KG1 (cell line): ENCODE measurements around the gene WDR18.
A peak's percentile ranks its signal among the peaks of the same experiment; 100 is the strongest.

ENCODE experiments used
- DNase-seq: peaks from one replicate; lab custom pipeline; 2025; lab: John Stamatoyannopoulos, UW

The WDR18 gene

GRCh38 chr19:984165-984967, at the start of gene WDR18:
TSS of gene WDR18 (plus strand) at chr19:984345. CDS start at chr19:984354, 9 bp downstream.
- peak; percentile 74 for DNase-seq

GRCh38 chr19:934865-935479, 49.2 kb upstream of the WDR18 start:
- DNase-seq: no peak

GRCh38 chr19:936175-936546, 48.0 kb upstream of the WDR18 start:
- DNase-seq: no peak

GRCh38 chr19:937259-937694, 46.9 kb upstream of the WDR18 start:
- no peak for DNase-seq

- DNase-seq: no peak
Measured at GRCh38 chr19:938233-938923, 45.8 kb upstream of the WDR18 start.

GRCh38 chr19:939439-939838, 44.7 kb upstream of the WDR18 start:
- no peak for DNase-seq

- DNase-seq: no peak
Measured at GRCh38 chr19:939922-940321, 44.2 kb upstream of the WDR18 start.

GRCh38 chr19:940591-941291, 43.4 kb upstream of the WDR18 start:
- no peak for DNase-seq

GRCh38 chr19:941292-942132, 42.6 kb upstream of the WDR18 start:
- no peak for DNase-seq

GRCh38 chr19:942133-942645, 42.0 kb upstream of the WDR18 start:
- DNase-seq: no peak

GRCh38 chr19:943551-944170, 40.5 kb upstream of the WDR18 start:
- DNase-seq: no peak

GRCh38 chr19:944171-944567, 40.0 kb upstream of the WDR18 start:
- DNase-seq: no peak

- DNase-seq: no peak
Measured at GRCh38 chr19:944663-945241, 39.4 kb upstream of the WDR18 start.

GRCh38 chr19:945401-946252, 38.5 kb upstream of the WDR18 start:
- DNase-seq: no peak

- no peak for DNase-seq
Measured at GRCh38 chr19:947090-947706, 36.9 kb upstream of the WDR18 start.

- DNase-seq: no peak
Measured at GRCh38 chr19:947707-948539, 36.2 kb upstream of the WDR18 start.

GRCh38 chr19:948842-949496, 35.2 kb upstream of the WDR18 start:
- DNase-seq: no peak
